ENCODE results near the gene TMEM72.

DNA sequence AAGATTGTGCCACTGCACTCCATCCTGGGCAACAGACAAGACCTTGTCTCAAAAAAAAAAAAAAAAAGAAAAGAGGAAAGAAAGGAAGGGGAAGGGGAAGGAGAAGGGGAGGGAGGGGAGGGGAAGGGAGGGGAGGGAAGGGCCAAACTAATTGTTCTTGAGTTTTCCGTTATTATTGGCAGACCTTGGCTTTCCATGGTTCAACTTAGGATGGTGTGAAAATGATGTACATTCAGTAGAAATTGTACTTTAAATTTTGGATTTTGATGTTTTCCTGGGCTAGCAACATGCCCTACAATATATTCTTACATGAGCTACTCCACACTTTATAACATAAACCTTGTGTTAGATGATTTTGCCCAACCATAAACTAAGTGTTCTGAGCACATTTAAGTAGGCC, 1.2 kb upstream of the TMEM72 start:
- no peak for TF ChIP-seq POLR2A (IDR thresholded peaks at IDR 0.05; ENCODE audit: low read length)
- no peak for TF ChIP-seq GATA1 (IDR thresholded peaks at IDR 0.05; ENCODE audit: low read depth, low read length)

Measured in erythroblast (primary cell).